Ammon's horn (tissue), 1 donor: ENCODE measurements around the gene SVIL.
"Not testable (repeated sequence)": the region's sequence is repeated elsewhere in the genome, so short reads cannot be mapped to it uniquely, and the experiment has no call there.

Source experiments
- DNase-seq: peaks from one replicate; pipeline ENCODE4 v3.0.0-alpha.2; 2016; ENCODE audit warnings: low spot score

Gene SVIL

DNA sequence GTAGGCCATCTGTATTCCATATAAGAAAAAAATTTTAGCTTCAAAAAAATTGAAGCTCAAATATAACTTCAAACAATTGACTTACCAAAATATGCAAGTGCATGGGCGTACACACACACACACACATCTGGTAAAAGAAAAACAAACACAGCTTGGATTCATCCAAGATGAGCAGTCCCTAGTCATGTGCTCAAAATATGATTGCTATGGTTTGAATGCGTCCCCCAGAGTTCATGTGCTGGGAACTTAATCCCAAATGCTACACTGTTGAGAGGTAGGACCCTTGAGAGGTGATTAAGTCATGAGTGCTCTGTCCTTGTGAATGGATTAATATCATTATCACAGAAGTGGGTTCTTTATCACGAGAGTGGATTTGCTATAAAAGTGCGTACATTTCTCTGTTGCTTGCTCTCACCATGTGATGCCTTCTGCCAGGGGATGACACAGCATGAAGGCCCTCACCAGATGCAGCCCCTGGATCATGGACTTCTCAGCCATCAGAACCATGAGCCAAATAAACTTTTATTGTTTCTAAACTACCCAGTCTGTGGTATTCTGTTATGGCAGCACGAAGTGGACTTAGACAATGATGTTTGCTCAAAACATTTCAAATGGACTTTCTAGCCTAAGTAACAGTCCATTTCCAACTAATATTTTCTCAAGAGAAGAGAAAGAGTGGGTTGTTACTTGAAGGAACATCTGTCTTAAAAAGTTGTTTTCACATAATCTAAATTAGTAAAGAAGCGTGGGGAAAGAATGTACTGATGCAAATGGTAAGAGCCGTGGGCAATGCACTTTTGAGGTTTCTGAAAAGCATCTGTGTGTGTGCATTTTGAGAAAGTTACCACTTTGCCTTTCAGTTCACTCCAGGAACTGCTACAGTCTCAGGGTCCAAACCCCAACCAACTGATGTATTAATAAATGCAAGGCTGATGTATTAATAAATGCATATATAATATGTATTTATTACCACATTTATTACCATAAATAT, 15.1 kb upstream of the SVIL start:
- no peak for DNase-seq

DNA sequence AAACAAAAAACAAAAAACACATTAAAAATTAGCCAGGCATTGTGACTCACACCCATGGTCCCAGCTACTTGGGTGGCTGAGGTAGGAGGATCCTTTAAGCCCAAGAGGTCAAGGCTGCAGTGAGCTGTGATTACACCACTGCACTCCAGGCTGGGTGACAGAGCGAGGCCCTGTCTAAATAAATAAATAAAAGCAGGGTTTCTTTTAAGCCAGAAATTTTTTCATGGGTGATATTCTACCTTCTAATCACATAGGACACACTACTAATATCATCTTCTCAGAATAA, 14.2 kb upstream of the SVIL start:
- no peak for DNase-seq

DNA sequence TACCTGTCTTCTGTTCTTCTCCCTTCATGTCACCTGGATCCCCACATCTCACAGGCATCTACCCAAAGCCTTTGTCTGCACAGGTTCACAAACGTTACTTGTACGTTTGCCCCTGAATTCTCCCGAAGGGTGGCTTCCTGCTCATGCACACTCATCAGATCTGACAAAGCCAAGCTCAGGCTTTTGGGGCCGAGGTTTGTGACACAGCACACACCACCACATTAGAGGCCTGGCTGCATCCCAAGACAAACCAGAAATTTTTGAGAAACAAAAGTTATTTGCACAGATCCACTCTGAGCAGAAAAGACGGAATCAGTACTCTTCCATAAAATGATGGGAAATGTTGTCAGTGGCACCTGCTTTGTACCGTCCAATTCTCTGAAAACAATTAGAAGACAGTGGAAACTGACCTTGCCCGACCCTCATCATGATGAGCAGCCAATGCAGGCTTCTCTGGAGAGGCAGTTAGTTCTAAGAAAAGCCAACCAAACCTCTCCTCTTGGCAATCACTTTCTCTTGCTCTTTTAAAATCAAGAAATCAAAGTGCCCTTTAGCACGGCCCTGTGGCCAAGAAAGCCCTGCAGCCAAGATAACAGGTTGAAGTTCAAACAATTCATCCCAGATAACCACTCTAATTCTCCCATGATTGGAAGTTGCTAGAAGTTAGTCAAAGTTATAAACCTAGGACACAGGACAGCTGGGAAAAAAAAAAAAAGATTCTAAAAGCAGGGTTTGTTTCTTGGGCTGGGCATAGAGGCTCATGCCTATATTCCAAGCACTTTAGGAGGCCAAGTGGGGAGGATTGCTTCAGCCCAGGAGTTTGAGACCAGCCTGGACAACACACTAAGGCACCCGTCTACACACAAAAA, 13.6 kb upstream of the SVIL start:
- no peak for DNase-seq

DNA sequence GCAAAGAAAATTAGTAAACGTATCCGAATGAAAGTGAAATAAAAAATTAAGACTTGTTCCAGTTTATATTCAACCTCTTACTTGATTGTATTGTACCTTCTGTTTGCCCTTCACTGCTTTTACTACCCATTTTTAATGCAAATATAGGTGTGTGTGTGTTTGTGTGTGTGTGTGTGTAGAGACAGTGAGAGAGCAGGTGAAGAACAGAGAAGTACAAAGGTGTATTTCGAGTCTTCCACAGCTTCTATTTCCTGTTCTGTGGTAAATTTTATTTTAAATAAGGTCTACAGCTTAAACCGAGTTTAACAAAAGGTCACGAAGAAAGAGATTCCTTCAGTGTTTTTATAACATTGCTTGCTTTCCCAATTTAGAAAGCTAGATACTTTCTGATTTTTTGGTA, 12.7 kb upstream of the SVIL start:
- no peak for DNase-seq

DNA sequence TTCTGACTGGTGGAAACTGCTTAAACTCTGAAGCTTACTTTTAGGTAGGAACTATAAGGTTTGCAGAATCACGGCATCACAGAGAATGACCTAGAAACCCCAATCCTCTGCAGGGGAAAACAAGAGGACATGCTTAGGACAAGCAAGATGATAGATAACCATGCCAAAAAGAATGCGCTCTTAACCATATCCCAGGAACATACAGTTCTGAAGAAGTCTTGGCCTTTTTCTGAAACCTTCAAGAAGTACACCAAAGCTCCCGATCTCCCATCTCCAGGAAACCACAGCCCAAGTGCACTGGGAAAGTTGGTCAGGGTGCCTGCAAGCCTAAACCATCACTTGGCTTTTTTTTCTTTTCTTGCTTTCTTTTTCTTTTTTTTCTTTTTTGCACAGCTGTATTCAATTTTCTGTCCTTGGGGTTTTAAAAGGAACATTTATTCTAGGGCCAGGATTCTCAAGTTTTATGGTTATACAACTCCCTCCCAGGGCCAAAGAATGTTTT, 12.2 kb upstream of the SVIL start:
- no peak for DNase-seq

DNA sequence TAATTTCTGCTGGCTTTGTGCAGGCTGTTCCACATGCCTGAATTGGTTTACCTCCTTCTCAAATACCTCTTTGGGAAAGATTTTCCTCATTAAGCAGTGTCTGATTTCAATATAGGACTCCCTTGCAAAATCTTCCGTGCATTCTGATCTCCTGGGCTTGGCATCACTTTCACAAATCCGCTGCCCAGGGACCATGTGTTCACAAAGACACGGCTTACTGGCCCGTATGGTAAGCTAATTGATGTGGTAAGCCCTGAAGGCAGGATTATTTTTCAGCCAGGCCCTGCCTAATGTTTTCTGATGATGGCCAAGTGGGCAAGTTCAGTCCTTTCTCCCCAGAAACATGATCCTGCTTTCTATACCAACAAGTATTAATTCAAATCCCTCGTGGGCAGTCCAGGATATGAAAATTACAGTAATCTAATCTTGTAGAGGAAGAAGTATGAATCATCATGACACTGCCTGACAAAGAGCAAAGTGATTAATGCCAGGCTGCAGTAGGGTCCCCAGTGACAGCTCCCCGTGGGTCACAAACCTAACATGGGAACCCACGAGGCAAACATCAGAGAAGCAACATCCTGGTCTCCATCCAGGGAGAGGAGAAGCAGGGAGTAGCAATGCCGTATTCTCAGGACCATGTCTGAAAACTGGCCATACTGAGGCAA, 11.6 kb upstream of the SVIL start:
- DNase-seq: no peak

DNA sequence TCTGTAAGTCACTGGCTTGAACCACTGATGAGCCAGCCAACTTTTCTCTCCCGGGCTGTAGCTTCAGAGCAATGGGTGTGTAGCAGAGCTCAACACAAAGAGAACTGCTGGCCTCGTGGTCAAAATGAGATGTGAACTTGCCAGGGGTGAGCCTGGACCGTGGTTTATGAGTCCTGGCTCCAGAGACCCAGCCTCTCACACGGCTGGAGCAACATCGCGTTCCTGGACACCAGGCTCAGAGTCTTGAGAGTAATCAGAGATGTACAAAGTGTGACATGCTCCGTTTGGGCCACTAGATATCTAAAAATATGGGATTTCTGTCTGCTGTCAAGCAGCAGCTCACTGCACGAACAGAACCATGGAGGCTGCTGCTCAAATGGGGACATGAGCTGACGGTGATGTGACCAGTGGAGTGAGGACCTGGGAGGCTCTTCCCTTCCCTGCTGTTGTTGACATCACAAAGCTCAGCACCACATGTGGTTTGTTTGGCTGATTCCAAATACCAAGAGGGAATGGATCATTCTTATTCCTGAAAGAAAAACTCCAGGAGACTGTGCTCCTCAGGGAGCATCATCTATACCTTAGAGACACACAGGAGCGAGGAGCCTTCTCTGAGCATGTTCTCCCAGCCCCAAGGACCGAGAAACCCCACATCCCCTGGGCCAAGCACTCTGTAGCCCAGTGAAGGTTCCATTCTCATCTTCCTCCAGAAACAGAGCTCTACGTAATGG, 9.2 kb upstream of the SVIL start:
- no peak for DNase-seq

DNA sequence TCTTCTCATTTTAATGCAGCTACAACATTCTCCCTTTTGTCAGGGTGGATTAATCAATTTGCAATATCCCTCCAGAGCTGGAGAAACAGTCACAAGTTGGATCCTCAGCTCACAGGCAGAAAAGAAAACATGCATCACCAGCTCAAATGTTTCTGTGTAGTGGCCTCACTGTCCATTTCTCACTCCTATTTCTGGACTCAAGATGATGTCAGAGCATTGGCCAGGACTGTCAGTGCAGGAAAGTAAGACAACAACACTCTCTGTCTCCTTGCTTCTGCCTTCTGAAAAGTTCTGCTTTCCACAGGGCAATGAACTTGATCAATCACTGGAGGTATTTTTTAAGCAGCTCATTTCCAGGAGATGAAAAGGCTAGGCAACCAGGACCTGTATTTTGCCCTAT, 8.2 kb upstream of the SVIL start:
- DNase-seq: peak; percentile 7

DNA sequence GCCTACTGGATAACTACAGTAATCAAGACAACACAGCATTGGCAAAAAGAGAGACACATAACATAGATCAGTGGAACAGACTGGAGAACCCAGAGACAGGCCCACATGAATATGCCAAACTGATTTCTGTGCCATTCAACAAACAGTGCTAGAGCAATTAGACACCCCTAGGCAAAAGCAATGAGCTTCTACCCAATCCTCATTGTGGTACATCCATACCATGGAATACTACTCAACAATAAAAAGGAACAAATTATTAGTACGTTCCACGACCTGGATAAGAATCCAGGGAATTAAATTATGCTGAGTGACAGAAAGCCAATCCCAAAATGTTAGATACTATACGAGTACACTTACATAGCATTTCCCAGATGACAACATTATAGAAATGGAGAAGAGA, 2.8 kb upstream of the SVIL start:
- no peak for DNase-seq

DNA sequence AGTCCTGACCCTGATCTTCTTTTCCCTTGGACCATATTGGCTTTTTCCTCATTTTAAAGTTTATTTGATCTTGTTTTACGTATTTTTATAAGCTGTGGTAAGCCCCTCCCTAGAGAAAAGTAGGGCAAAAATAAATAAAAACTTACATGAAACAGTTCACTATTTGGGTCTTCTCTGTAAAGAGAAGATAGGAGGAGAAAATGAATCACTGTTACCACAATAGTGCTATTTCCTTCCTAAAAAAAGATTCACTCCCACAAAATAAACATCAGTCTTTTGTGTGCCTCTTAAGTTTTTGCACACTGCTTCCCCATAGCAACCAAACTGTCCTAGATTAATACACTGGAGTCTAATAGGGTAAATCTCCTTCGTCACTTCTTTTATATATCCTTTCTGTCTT, 1.4 kb upstream of the SVIL start:
- DNase-seq: no peak

DNA sequence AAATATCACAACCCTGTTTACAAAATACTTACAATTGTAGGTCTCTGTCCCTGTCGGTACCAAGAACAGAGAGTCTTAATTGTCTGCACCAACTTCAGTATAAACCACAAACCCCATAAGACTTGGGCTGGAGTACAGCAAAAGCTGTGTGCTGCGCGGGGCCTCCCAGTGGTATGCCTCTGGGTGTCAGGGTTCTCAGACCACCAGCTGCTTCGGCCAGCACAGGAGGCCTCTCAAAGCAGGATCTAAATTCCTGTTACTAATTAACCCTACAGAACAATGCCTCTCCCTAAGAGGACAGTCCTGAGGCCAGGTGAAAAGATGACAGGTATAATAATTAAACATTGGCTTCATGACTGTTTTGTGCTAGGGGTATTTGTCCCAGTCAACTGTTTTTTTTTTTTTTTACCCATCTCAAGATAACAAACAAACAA, 957 bp upstream of the SVIL start:
- no peak for DNase-seq

DNA sequence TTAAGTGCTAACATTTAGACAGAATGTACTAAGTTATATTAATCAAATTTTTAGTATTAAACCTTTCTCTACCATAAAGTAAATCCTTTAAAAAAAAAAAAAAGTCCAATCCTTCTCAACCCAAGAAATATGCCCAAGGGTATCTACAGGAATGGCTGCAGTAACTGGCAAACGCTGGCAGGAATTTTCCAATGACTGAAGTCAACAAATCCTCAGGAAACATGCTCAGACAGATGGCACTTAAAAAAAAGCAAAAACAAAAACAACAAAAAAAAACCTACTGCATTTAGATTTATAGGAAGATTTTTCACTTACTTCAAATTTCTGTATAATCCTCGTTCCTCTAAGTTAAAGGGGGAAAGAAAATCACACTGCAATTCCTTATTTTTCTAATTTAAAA, 666 bp downstream of the SVIL start:
- no peak for DNase-seq

DNA sequence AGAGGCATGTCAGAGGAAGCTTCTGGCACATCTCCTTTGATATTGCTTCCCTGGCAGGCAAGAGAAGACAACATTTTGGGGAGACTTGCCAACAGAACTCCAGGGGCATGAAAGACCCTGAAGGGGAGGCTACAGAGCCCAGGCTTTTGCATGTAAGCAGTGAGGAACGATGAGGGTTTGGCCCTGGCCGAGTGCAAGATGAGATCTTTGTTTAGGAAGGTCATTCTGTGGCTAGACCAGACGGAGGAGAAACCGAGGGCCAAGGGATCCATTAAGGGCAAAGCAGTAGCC, 3.8 kb downstream of the SVIL start:
- no peak for DNase-seq

DNA sequence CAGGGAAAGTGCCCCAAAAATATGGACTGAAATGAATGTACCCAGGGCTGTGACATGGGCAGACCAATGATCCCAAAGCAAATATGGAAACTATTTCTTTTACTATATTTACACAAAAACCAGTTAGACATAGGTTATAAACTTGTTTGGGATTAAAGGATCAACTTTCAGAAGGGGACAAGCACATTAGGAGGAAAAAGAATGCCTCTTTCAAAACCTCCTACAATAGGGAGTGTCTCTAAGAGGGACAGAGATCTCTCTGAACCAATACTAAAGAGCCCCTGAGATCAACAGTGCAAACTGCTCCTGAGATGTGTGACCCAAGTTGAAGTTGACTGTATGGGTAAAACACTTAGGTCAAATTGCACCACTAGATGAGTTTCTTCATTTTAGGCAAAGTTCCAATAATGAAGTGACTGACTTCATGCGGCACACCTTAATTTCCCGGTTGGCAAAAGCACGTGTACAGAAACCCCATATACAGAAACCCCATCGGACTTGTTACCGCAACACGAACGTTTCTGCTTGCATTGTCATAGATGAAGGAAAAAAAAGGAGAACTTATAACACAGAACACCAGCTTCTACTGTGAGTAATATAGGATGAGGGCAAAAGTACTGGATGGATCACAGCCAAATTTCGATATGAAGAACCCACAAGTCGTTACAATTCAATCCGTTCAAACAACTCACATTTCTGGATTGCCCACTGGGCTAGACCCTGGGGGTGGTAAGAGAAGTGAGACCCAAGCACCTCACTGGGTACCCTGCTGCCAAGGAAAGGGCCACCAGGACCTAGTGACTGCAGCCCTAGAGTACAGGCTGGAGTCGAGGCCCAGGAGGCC, 4.3 kb downstream of the SVIL start:
- no peak for DNase-seq

DNA sequence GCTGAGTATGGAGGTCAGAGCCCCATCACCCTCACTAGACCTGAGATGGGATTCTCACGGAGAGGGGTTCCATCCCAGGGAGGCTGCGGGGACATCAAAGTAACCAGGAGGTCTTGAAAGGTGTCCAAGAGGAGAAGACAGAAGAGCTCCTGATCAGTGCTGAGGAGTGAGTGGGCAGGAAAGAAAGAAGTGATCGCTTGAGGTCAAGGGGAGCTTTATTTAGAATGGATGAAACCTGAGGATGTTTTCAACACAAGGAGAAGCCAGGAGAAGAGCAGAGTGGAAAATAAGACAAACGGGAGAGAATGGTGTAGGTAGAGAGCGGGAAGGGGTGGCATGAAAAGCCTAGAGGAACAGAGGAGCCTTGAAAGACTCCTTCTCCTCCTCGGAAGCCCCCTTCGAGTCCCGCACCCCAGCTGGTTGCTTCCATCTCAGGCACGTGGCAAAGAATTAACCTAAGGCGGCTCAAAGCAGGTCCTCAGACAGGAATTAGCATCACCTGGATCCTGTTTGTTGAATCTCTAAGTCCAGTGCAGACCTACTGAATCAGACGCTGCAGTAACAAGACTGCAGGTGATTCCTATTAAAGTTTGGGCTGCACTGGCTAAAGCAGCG, 5.8 kb downstream of the SVIL start:
- no peak for DNase-seq

DNA sequence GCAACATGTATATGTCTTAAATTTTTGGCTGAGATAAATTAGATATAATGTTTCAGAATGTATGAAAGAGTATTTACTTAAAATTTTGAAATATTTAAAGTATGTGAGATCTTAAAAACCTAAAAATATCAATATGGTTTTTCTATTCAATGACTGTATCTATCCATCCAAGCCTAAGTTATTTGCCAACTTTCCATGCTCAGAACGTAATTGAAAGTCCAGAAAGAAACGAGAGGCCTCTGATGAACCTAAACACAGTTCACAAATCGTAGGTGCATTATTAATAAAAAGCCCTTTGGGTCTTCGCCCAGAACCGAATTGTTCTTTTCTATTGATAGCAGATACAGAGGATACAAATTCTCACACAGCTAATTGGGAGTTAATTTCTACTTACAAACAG, 6.5 kb downstream of the SVIL start:
- DNase-seq: no peak

DNA sequence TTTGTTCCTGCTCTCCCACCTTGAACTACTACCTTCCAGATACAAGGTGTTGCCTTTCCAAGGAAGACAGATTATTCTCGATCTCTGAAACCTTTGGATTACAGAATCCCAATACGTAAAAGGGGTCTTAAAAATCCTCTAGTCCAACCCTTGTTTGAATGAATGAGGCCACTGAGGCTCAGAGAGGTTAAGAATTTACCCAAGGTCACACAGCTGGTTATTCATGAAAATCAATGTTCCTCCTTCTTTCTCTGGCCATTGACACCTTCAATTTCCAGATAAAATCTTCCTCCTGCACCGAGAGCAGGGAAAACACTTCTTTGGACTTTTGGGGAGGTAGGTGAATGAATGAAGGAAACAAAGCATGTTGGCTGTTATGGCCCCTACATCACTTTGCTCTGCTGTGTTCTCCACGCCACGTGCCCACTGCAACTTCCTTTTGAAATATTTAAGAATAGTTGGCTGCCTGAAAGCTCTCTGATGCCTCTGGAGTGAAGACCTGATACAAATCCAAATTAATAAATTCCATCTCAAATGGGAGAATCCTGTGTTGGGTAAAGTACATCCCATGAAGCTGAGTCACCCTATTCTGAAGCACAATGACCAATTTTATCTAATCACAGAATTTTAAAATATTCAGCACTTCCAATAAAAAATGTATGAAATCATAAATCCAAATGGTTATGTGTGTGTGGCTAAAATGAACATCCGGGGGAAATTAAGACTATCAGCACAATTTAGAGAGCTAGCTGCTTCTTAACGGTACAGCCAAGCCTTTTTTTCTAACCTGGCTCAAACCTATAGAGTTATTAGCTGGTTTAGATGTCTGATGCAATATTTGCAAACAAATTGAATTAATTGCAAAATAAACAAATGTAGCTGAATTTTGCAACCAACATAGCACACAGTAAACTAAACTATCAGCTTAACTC, 7.3 kb downstream of the SVIL start:
- DNase-seq: no peak

DNA sequence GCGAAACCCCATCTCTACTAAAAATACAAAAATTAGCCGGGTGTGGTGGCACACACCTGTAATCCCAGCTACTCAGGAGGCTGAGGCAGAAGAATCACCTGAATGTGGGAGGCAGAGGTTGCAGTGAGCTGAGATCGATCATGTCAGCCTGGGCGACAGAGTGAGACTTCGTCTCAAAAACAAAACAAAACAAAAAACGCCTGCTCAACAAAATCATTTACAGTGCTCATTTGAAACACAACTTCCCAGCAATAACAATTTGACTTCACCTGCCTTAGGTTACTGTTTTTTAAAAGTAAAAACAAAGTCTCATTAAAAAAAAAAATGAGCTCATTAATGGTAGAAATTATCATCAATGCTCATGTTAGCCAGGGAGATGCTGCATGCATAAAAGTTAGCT, 10.4 kb downstream of the SVIL start:
- not testable (repeated sequence) for DNase-seq

DNA sequence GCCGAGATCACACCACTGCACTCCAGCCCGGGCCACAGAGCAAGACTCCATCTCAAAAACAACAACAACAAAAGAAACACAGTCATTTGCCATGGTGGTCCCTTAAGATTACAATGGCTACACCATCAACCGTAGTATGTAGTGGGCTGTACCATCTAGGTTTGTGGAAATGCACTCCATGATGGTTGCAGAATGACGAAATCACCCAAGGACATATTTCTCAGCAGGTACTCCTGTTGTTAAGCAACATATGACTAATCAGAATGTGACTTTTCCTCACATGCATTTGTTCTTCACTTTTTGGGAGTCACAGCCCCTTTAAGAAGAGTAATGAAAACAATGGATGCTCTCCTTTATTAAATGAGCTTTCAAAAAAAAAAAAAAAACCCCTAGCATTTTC, 11.0 kb downstream of the SVIL start:
- no peak for DNase-seq
